PC-3 (cell line): Measurements from ENCODE around the gene GSTO1.

Experiments used
- CTCF ChIP-seq: fragments of 300-600 bp; sonication (generic); conservative IDR thresholded peaks from 2 replicates; pipeline ENCODE4 v1.5.1; 2017; ENCODE audit warnings: antibody characterized with exemption, low read depth, mild to moderate bottlenecking, low read length
- EZH2phosphoT487 ChIP-seq: fragments of 300-600 bp; sonication (generic); IDR thresholded peaks from 2 replicates; pipeline ENCODE4 v1.6.1; 2018; ENCODE audit warnings: mild to moderate bottlenecking, antibody characterized with exemption, low read length, borderline replicate concordance

DNA sequence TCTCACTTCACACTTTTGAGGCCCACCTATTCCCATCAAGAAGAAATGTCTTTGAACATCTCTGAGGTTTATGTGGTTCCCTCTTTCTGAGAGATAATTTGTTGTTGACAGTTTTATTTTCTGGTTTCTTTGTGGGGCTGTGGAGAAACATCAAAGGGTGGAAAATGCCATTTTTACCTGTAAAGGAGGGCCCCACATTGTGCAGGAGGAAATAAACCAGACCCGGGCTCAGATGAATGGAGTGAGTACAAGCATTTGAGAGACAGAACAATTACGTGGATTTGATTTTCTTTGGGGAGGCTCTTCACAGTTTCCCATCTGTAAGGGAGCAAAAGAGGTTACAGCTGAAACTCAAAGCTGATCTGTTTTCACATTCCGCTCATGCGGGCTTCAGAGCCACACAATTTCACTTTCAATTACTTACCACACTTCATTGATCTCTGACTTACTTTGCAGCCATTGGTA, 53.8 kb downstream of the GSTO1 start:
- no peak for TF ChIP-seq CTCF
- TF ChIP-seq EZH2phosphoT487: no peak
